GM23338 (cell line): ENCODE results near the gene CBR1. TPM values are rescaled to one million over a fixed set of nuclear protein-coding genes. Genes with fewer than 3 reads are reported as not detected.

Experiments
- ATAC-seq: fragments of 200-7000 bp; cut with Tn5 transposase; 3 replicates; pipeline ENCODE4 v1.9.1; 2020
- DNase-seq: peaks from one replicate; pipeline ENCODE4 v3.0.0-alpha.2; 2015; ENCODE audit warnings: low spot score
- H2AFZ ChIP-seq: fragments of 200-600 bp; sonication (generic); 2 replicates; pipeline ENCODE4 v1.8.0; 2016; ENCODE audit warnings: antibody characterized with exemption, mild to moderate bottlenecking, moderate library complexity
- H3F3A ChIP-seq: fragments of 200-600 bp; sonication (generic); replicated peaks from 2 replicates; pipeline ENCODE4 v1.8.0; 2017; ENCODE audit warnings: antibody characterized with exemption, mixed run types, low read depth
- H3K27ac ChIP-seq: fragments of 200-600 bp; sonication (generic); 2 replicates; pipeline ENCODE4 v1.6.1; 2016; ENCODE audit warnings: low read depth
- H3K27me3 ChIP-seq: fragments of 200-600 bp; sonication (generic); 2 replicates; pipeline ENCODE4 v1.8.0; 2016; ENCODE audit warnings: mild to moderate bottlenecking, mixed run types, moderate library complexity; ENCODE audit not compliant: insufficient read depth
- H3K36me3 ChIP-seq: fragments of 200-600 bp; sonication (generic); 2 replicates; pipeline ENCODE4 v1.8.0; 2016; ENCODE audit warnings: mild to moderate bottlenecking; ENCODE audit not compliant: insufficient read depth
- H3K4me1 ChIP-seq: fragments of 200-600 bp; sonication (generic); 2 replicates; pipeline ENCODE4 v1.8.0; 2016; ENCODE audit warnings: mild to moderate bottlenecking, moderate library complexity; ENCODE audit not compliant: insufficient read depth
- H3K4me2 ChIP-seq: fragments of 200-600 bp; sonication (generic); 2 replicates; pipeline ENCODE4 v1.7.1; 2017; ENCODE audit warnings: mixed run types
- H3K4me3 ChIP-seq: fragments of 200-600 bp; sonication (generic); 2 replicates; pipeline ENCODE4 v1.6.1; 2016; ENCODE audit warnings: mixed run types
- H3K79me2 ChIP-seq: fragments of 200-600 bp; sonication (generic); replicated peaks from 2 replicates; pipeline ENCODE4 v1.8.0; 2017; ENCODE audit warnings: mild to moderate bottlenecking; ENCODE audit not compliant: insufficient read depth
- H3K9me2 ChIP-seq: fragments of 200-600 bp; sonication (generic); 2 replicates; pipeline ENCODE4 v1.8.0; 2017; ENCODE audit not compliant: insufficient read depth
- H4K20me1 ChIP-seq: fragments of 200-600 bp; sonication (generic); replicated peaks from 2 replicates; pipeline ENCODE4 v1.8.0; 2017; ENCODE audit warnings: mild to moderate bottlenecking; ENCODE audit not compliant: insufficient read depth
- H3K27ac Mint-ChIP-seq: 2 replicates; pipeline ENCODE4 v1.8.0; 2020; ENCODE audit warnings: inconsistent platforms, mild to moderate bottlenecking, moderate library complexity, mixed read lengths
- H3K27me3 Mint-ChIP-seq: 3 replicates; pipeline ENCODE4 v1.8.0; 2022; ENCODE audit warnings: low read depth, mild to moderate bottlenecking, moderate library complexity, mixed read lengths, inconsistent platforms; ENCODE audit not compliant: insufficient read depth, poor library complexity
- H3K36me3 Mint-ChIP-seq: 3 replicates; pipeline ENCODE4 v1.8.0; 2021; ENCODE audit warnings: low read depth, mild to moderate bottlenecking, inconsistent platforms, moderate library complexity, mixed read lengths
- H3K4me1 Mint-ChIP-seq: 3 replicates; pipeline ENCODE4 v1.8.0; 2020; ENCODE audit warnings: mild to moderate bottlenecking, inconsistent platforms, mixed read lengths
- H3K4me3 Mint-ChIP-seq: 3 replicates; pipeline ENCODE4 v1.8.0; 2021; ENCODE audit warnings: moderate library complexity, mild to moderate bottlenecking, inconsistent platforms, mixed read lengths
- H3K9me3 Mint-ChIP-seq: 3 replicates; pipeline ENCODE4 v1.8.0; 2020; ENCODE audit warnings: moderate library complexity, mild to moderate bottlenecking, inconsistent platforms, mixed read lengths
- CREB1 ChIP-seq: fragments of 250-450 bp; sonication (Bioruptor Pico); IDR thresholded peaks from 2 replicates; pipeline ENCODE4 v1.5.0; 2020; ENCODE audit warnings: low read depth, mild to moderate bottlenecking, moderate library complexity
- ETS1 ChIP-seq: IDR thresholded peaks from 2 replicates; pipeline ENCODE4 v1.6.1; 2016; ENCODE audit warnings: antibody characterized with exemption
- EZH2 ChIP-seq: fragments of 200-600 bp; sonication (generic); IDR thresholded peaks from one replicate; pipeline ENCODE4 v1.8.0; 2017; ENCODE audit warnings: antibody characterized with exemption, mild to moderate bottlenecking, low read depth; ENCODE audit not compliant: unreplicated experiment
- EZH2phosphoT487 ChIP-seq: fragments of 200-600 bp; sonication (generic); IDR thresholded peaks from one replicate; pipeline ENCODE4 v1.8.1; 2018; ENCODE audit warnings: antibody characterized with exemption; ENCODE audit not compliant: unreplicated experiment
- JUNB ChIP-seq: IDR thresholded peaks from one replicate; pipeline ENCODE4 v1.6.1; 2016; ENCODE audit warnings: antibody characterized with exemption; ENCODE audit not compliant: unreplicated experiment
- NANOG ChIP-seq: IDR thresholded peaks from 2 replicates; pipeline ENCODE4 v1.6.1; 2016; ENCODE audit warnings: antibody characterized with exemption, borderline replicate concordance
- POLR2AphosphoS5 ChIP-seq: IDR thresholded peaks from 2 replicates; pipeline ENCODE4 v1.6.1; 2016; ENCODE audit warnings: antibody characterized with exemption, low read depth
- REST ChIP-seq: IDR thresholded peaks from one replicate; pipeline ENCODE4 v1.6.1; 2018; ENCODE audit warnings: antibody characterized with exemption; ENCODE audit not compliant: unreplicated experiment
- STAT1 ChIP-seq: IDR thresholded peaks from one replicate; pipeline ENCODE4 v1.6.1; 2016; ENCODE audit warnings: antibody characterized with exemption; ENCODE audit not compliant: unreplicated experiment
- ZNF114 ChIP-seq: fragments of 250-450 bp; sonication (Bioruptor Pico); IDR thresholded peaks from 2 replicates; pipeline ENCODE4 v1.5.0; 2020; ENCODE audit warnings: mild to moderate bottlenecking, moderate library complexity
- ZNF331 ChIP-seq: fragments of 250-450 bp; sonication (Bioruptor Pico); IDR thresholded peaks from 2 replicates; pipeline ENCODE4 v1.5.0; 2020; ENCODE audit warnings: low read depth, mild to moderate bottlenecking, moderate library complexity
- ZNF462 ChIP-seq: fragments of 250-450 bp; sonication (Bioruptor Pico); IDR thresholded peaks from 2 replicates; pipeline ENCODE4 v1.5.0; 2020; ENCODE audit warnings: mild to moderate bottlenecking, moderate library complexity
- polyA plus RNA-seq: library from polyadenylated mRNA; unstranded; fragments of >200 nt; fragmentation: Nextera tagmentation; extraction: Ambion mirVana; gene quantifications from 2 replicates; pipeline ENCODE4 v1.2.1, GENCODE V29; 2016
- total RNA-seq: library from RNA; depleted of rRNA; stranded (reverse); fragments of >200 nt; shearing (Covaris generic); gene quantifications from 2 replicates; pipeline ENCODE4 v1.2.3, GENCODE V29; 2014
- TF ChIP-seq, protein P1 (sequence below), 2 experiments: fragments of 200-600 bp in 1 of 2; sonication (generic) in 1 of 2; conservative IDR thresholded peaks; 2 replicates each; pipeline versions ENCODE4 v1.5.1 to v1.6.1; 2016 to 2017; ENCODE audit warnings: antibody characterized with exemption in 2 of 2, low read depth in 2 of 2, mild to moderate bottlenecking in 2 of 2, moderate library complexity in 1 of 2

CBR1 gene
- total and polyA plus RNA-seq, 2 experiments from 2014 or later, result 285 to 487 TPM

DNA sequence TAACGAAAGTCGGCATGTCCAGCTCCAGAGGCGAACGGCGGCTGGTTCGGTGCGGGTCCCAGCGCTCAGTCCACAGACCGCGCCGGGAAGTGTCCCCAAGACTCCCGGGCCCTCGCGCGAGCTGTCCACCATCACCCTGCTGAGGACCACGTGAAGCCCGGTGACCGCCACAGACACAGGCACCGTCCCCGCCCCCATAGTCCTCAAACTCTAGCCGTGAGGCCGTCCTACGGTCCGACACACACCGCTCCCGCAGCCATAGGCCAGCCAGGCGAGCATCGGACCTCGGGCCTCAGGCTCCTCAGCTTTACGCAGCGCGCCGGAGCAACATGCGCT lies 10.0 kb upstream of the CBR1 start:
- peaks cover 15% of the 10 kb centered on the region for H3F3A ChIP-seq
- no peak for TF ChIP-seq POLR2AphosphoS5
- TF ChIP-seq ETS1, result no peak
- TF ChIP-seq ZNF462 (CRISPR knock-in tag), result no peak
- TF ChIP-seq STAT1, result no peak
- no peak for TF ChIP-seq ZNF114 (CRISPR knock-in tag)
- no peak for TF ChIP-seq EZH2phosphoT487
- TF ChIP-seq EZH2, result no peak
- TF ChIP-seq JUNB, result no peak
- TF ChIP-seq REST, result no peak
- TF ChIP-seq ZNF331 (CRISPR knock-in tag), result no peak
- TF ChIP-seq NANOG, result no peak
- TF ChIP-seq, protein P1, sequence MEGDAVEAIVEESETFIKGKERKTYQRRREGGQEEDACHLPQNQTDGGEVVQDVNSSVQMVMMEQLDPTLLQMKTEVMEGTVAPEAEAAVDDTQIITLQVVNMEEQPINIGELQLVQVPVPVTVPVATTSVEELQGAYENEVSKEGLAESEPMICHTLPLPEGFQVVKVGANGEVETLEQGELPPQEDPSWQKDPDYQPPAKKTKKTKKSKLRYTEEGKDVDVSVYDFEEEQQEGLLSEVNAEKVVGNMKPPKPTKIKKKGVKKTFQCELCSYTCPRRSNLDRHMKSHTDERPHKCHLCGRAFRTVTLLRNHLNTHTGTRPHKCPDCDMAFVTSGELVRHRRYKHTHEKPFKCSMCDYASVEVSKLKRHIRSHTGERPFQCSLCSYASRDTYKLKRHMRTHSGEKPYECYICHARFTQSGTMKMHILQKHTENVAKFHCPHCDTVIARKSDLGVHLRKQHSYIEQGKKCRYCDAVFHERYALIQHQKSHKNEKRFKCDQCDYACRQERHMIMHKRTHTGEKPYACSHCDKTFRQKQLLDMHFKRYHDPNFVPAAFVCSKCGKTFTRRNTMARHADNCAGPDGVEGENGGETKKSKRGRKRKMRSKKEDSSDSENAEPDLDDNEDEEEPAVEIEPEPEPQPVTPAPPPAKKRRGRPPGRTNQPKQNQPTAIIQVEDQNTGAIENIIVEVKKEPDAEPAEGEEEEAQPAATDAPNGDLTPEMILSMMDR (conservative IDR thresholded peaks at IDR 0.05; ENCODE audit: low read depth in 2 of 2), result no peak
- TF ChIP-seq CREB1 (CRISPR knock-in tag), result no peak
- Mint-ChIP-seq H3K4me1 (peaks cover 26% of the 10 kb centered on the region), H3K36me3 (peaks cover 41% of the 10 kb centered on the region), H3K9me3 (no peaks in the 10 kb centered on the region; the same call in 2 of the 3 replicates), H3K4me3 (peak overlapping the region; percentile 92), H3K27me3 (peaks cover 8% of the 10 kb centered on the region), H3K27ac (peak overlapping the region; percentile 97)
- H4K20me1 ChIP-seq, result 0 out of 2 replicates have a peak, but pooled peaks cover 5% of the 10 kb centered on the region
- H3K27ac ChIP-seq, result peak overlapping the region; percentile 93
- H3K27me3 ChIP-seq, result no peaks in the 10 kb centered on the region
- H3K36me3 ChIP-seq, result peaks cover 41% of the 10 kb centered on the region
- H3K4me1 ChIP-seq, result peaks cover 24% of the 10 kb centered on the region
- peaks cover 49% of the 10 kb centered on the region for H3K79me2 ChIP-seq
- H3K9me2 ChIP-seq, result no peaks in the 10 kb centered on the region
- H3K4me3 ChIP-seq, result peak overlapping the region; percentile 95
- ATAC-seq (peak; percentile 73), DNase-seq (no peak)
- H3K4me2 ChIP-seq, result peak overlapping the region; percentile 80
- H2AFZ ChIP-seq, result peak overlapping the region; percentile 39; the same call in 1 of the 2 replicates
